LNCaP clone FGC (cell line): ENCODE results near the gene PPP3R1.
A peak's percentile ranks its signal among the peaks of the same experiment; 100 is the strongest.

Experiments
- DNase-seq: peaks from one replicate; pipeline ENCODE4 v3.0.0-alpha.2; 2011; ENCODE audit warnings: low read depth
- H3K4me3 ChIP-seq: 2 replicates; pipeline ENCODE4 v1.5.1; 2011; ENCODE audit warnings: mild to moderate bottlenecking, low read depth, low read length, control low read depth
- CTCF ChIP-seq: IDR thresholded peaks from 2 replicates; pipeline ENCODE4 v1.5.1; 2012; ENCODE audit warnings: mild to moderate bottlenecking; ENCODE audit not compliant: control insufficient read depth, insufficient read depth; ENCODE audit errors: extremely low read depth

The PPP3R1 gene

GRCh38 chr2:68272246-68272994 lies 20.1 kb upstream of the PPP3R1 start:
- no peak overlapping the region for H3K4me3 ChIP-seq
- no peak for TF ChIP-seq CTCF
- no peak for DNase-seq

- DNase-seq = no peak
- no peak overlapping the region for H3K4me3 ChIP-seq
- TF ChIP-seq CTCF = no peak
Observed at GRCh38 chr2:68266655-68267054, 14.3 kb upstream of the PPP3R1 start.

- H3K4me3 ChIP-seq = no peak overlapping the region
- DNase-seq = no peak
- no peak for TF ChIP-seq CTCF
Observed at GRCh38 chr2:68263632-68264031, 11.3 kb upstream of the PPP3R1 start.

GRCh38 chr2:68258851-68259250 lies 6.5 kb upstream of the PPP3R1 start:
- DNase-seq = no peak
- no peak overlapping the region for H3K4me3 ChIP-seq
- no peak for TF ChIP-seq CTCF

GRCh38 chr2:68256093-68256450 lies 3.7 kb upstream of the PPP3R1 start:
- no peak overlapping the region for H3K4me3 ChIP-seq
- no peak for TF ChIP-seq CTCF
- no peak for DNase-seq

- no peak for TF ChIP-seq CTCF
- H3K4me3 ChIP-seq = peak overlapping the region; percentile 78
- no peak for DNase-seq
Observed at GRCh38 chr2:68253219-68254068, 1.1 kb upstream of the PPP3R1 start.
